Measurements from ENCODE around the gene TSC22D2.

DNA sequence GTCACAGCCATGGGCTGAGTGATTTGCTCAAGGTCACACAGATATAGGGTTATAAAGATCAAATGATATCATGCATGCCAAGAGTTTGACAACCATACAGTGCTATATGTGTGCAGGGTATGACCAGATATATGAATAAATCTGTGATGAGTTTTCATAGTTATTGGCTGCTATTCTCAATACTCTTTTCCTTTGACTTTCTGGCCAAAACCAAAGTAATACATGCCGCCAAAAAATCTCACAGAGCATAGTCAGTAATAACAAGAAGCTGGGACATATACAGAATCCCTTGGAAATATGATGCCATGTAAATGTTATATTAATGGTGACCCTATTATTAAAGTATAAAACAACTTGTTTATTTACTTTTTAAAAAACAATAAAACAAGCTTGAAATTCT, 11.6 kb upstream of the TSC22D2 start:
- no peak for TF ChIP-seq CTCF (IDR thresholded peaks at IDR 0.05)
- TF ChIP-seq POLR2A (IDR thresholded peaks at IDR 0.05): no peak
